Loucy (cell line): ENCODE data around the gene PBOV1.

Experiments used
- H2AFZ ChIP-seq: fragments of 200-600 bp; sonication (generic); 2 replicates; pipeline ENCODE4 v1.6.0; 2016; ENCODE audit warnings: antibody characterized with exemption, mild to moderate bottlenecking, low read length, moderate library complexity
- H3F3A ChIP-seq: fragments of 200-600 bp; 2 replicates; pipeline ENCODE4 v1.6.0; 2016; ENCODE audit warnings: antibody characterized with exemption, low read depth, mild to moderate bottlenecking
- H3K27me3 ChIP-seq: fragments of 200-600 bp; sonication (generic); 2 replicates; pipeline ENCODE4 v1.6.1; 2014; ENCODE audit warnings: low read length, mild to moderate bottlenecking; ENCODE audit not compliant: insufficient read depth, poor library complexity, severe bottlenecking
- H3K36me3 ChIP-seq: fragments of 200-600 bp; sonication (generic); 2 replicates; pipeline ENCODE4 v1.6.1; 2016; ENCODE audit warnings: low read length; ENCODE audit not compliant: insufficient read depth
- H3K4me1 ChIP-seq: fragments of 200-600 bp; sonication (generic); 2 replicates; pipeline ENCODE4 v1.5.1; 2014; ENCODE audit warnings: low read length, mild to moderate bottlenecking; ENCODE audit not compliant: insufficient read depth, poor library complexity, severe bottlenecking
- H3K4me2 ChIP-seq: fragments of 200-600 bp; sonication (generic); 2 replicates; pipeline ENCODE4 v1.6.0; 2014; ENCODE audit warnings: antibody characterized with exemption, low read length, low read depth, mild to moderate bottlenecking; ENCODE audit not compliant: poor library complexity, severe bottlenecking
- H3K4me3 ChIP-seq: fragments of 200-600 bp; sonication (generic); 2 replicates; pipeline ENCODE4 v1.5.1; 2014; ENCODE audit warnings: low read length, mild to moderate bottlenecking, mixed read lengths; ENCODE audit not compliant: poor library complexity, severe bottlenecking
- H3K79me2 ChIP-seq: fragments of 200-600 bp; sonication (generic); 2 replicates; pipeline ENCODE4 v1.6.1; 2014; ENCODE audit warnings: low read length; ENCODE audit not compliant: insufficient read depth
- H3K9ac ChIP-seq: fragments of 200-600 bp; sonication (generic); 2 replicates; pipeline ENCODE4 v1.6.0; 2014; ENCODE audit warnings: mild to moderate bottlenecking, low read depth, low read length, moderate library complexity; ENCODE audit not compliant: poor library complexity, severe bottlenecking
- H3K9me2 ChIP-seq: fragments of 200-600 bp; sonication (generic); replicated peaks from 2 replicates; pipeline ENCODE4 v1.6.1; 2016; ENCODE audit warnings: low read depth, low read length, mixed read lengths
- H3K9me3 ChIP-seq: fragments of 200-600 bp; sonication (generic); 2 replicates; pipeline ENCODE4 v1.6.1; 2014; ENCODE audit warnings: mild to moderate bottlenecking, antibody characterized with exemption, low read length, low read depth; ENCODE audit not compliant: insufficient read depth
- H4K20me1 ChIP-seq: fragments of 200-600 bp; sonication (generic); 2 replicates; pipeline ENCODE4 v1.6.0; 2014; ENCODE audit warnings: antibody characterized with exemption, low read length, mild to moderate bottlenecking; ENCODE audit not compliant: insufficient read depth, poor library complexity, severe bottlenecking
- CTCF ChIP-seq: fragments of 200-600 bp; sonication (generic); conservative IDR thresholded peaks from 2 replicates; pipeline ENCODE4 v1.5.1; 2014; ENCODE audit warnings: mild to moderate bottlenecking, antibody characterized with exemption, low read length
- EZH2phosphoT487 ChIP-seq: fragments of 200-600 bp; IDR thresholded peaks from 2 replicates; pipeline ENCODE4 v1.6.1; 2018; ENCODE audit warnings: antibody characterized with exemption, mild to moderate bottlenecking, moderate library complexity, borderline replicate concordance

PBOV1 gene

GRCh38 chr6:138248011-138248410 lies 29.7 kb upstream of the PBOV1 start:
- Histone ChIP-seq H3K4me2 (no peak overlapping the region), H3K79me2 (no peaks in the 10 kb centered on the region), H3K9me3 (no peaks in the 10 kb centered on the region), H2AFZ (no peak overlapping the region), H3K9me2 (no peaks in the 10 kb centered on the region), H4K20me1 (no peaks in the 10 kb centered on the region), H3K36me3 (no peaks in the 10 kb centered on the region), H3F3A (no peaks in the 10 kb centered on the region), H3K27me3 (no peaks in the 10 kb centered on the region), H3K4me3 (no peak overlapping the region), H3K9ac (no peak overlapping the region), H3K4me1 (no peaks in the 10 kb centered on the region)
- no peak for TF ChIP-seq EZH2phosphoT487

- Histone ChIP-seq H3K27me3 (no peaks in the 10 kb centered on the region), H3K4me3 (no peak overlapping the region), H3K9me3 (no peaks in the 10 kb centered on the region), H3F3A (no peaks in the 10 kb centered on the region), H2AFZ (no peak overlapping the region), H4K20me1 (no peaks in the 10 kb centered on the region), H3K9ac (no peak overlapping the region), H3K4me2 (no peak overlapping the region), H3K9me2 (no peaks in the 10 kb centered on the region), H3K36me3 (no peaks in the 10 kb centered on the region), H3K4me1 (no peaks in the 10 kb centered on the region), H3K79me2 (no peaks in the 10 kb centered on the region)
- TF ChIP-seq CTCF (no peak), EZH2phosphoT487 (no peak)
Observed at GRCh38 chr6:138246650-138247440, 28.6 kb upstream of the PBOV1 start.

GRCh38 chr6:138245751-138246150 lies 27.5 kb upstream of the PBOV1 start:
- Histone ChIP-seq H3K9me3 (no peaks in the 10 kb centered on the region), H3K27me3 (no peaks in the 10 kb centered on the region), H3K9ac (no peak overlapping the region), H3K36me3 (no peaks in the 10 kb centered on the region), H3K4me3 (no peak overlapping the region), H3K4me1 (no peaks in the 10 kb centered on the region), H4K20me1 (no peaks in the 10 kb centered on the region), H3K4me2 (no peak overlapping the region), H3K9me2 (no peaks in the 10 kb centered on the region), H3F3A (no peaks in the 10 kb centered on the region), H2AFZ (no peak overlapping the region), H3K79me2 (no peaks in the 10 kb centered on the region)
- TF ChIP-seq EZH2phosphoT487 (no peak), CTCF (no peak)
